Body of pancreas (tissue), 4 donors: Measurements from ENCODE around the gene TMEM208.

Source experiments
- CTCF ChIP-seq, 7 experiments: fragments of 450-650 bp in 4 of 7; fragments of 200-600 bp in 3 of 7; sonication (generic) in 3 of 7; IDR thresholded peaks; one replicate each; pipeline ENCODE4 v1.5.1; 2016 to 2019; ENCODE audit warnings: antibody characterized with exemption in 7 of 7
- POLR2A ChIP-seq, 3 donors: fragments of 450-650 bp; IDR thresholded peaks; one replicate each; pipeline ENCODE4 v1.6.1; 2016; ENCODE audit warnings: antibody characterized with exemption in 3 of 3, mild to moderate bottlenecking in 2 of 3

DNA sequence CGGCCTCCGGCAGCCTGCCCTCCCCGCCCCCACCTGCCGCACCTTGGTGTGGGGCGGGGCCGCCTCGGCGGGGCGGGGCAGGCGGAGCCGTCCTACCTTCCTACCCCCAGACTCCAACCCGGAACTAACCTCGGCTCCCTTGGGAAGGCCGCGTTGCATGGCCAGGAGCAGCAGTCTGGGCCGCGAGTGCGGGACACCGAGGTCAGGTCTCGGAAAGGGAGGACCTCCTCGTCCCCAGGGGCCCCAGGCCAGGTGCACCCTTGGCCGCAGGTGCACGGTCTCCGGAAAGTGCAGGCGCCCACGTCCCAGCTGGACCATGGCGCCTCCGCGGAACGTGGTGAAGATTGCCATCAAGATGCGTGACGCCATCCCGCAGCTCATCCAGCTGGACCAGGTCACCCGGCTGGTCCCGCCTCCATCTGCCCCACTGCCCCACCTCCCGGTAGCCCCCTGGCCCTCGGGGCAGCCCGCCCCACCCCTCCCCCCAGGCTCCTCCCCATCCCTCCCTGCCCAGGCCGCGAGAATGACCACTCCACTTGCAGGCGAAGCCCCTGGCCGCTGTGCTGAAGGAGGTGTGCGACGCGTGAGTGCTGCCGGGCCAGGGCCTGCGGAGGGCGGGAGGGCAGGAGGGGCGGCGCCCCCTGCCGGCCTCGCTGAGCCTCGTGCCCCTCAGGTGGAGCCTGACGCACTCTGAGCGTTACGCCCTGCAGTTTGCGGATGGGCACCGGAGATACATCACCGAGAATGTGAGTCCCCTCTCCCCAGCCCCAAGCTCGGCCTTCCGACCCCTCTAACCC is 27.7 kb upstream of the TMEM208 start, which contains the start of gene ELMO3:
- TF ChIP-seq CTCF (IDR thresholded peaks at IDR 0.05) (peak; percentile 39 to 80 (median 68)), POLR2A (IDR thresholded peaks at IDR 0.05) (peak; percentile 65 to 75 (median 74))
